Progenitor cell of endocrine pancreas (in vitro differentiated cells): ENCODE data around the gene KCNG4. TPM values are rescaled to one million over a fixed set of nuclear protein-coding genes. Genes with fewer than 3 reads are reported as not detected.

Experiments used
- DNase-seq: peaks from one replicate; pipeline ENCODE4 v3.0.0; 2021; ENCODE audit warnings: low spot score; ENCODE audit not compliant: unreplicated experiment
- H3K27ac Mint-ChIP-seq: 2 replicates; pipeline ENCODE4 v1.8.0; 2021; ENCODE audit warnings: mild to moderate bottlenecking, moderate library complexity, mixed read lengths
- H3K27me3 Mint-ChIP-seq: 2 replicates; pipeline ENCODE4 v1.8.0; 2021; ENCODE audit warnings: mixed read lengths
- H3K36me3 Mint-ChIP-seq: 2 replicates; pipeline ENCODE4 v1.8.0; 2022; ENCODE audit warnings: mixed read lengths; ENCODE audit not compliant: insufficient read depth
- H3K4me1 Mint-ChIP-seq: 2 replicates; pipeline ENCODE4 v1.8.0; 2021; ENCODE audit warnings: low read depth, mixed read lengths
- H3K4me3 Mint-ChIP-seq: 2 replicates; pipeline ENCODE4 v1.8.0; 2021; ENCODE audit warnings: low read depth, mild to moderate bottlenecking, moderate library complexity, mixed read lengths
- H3K9me3 Mint-ChIP-seq: 2 replicates; pipeline ENCODE4 v1.8.0; 2021; ENCODE audit warnings: low read depth, mixed read lengths
- total RNA-seq: library from RNA; stranded (reverse); gene quantifications from 2 replicates; pipeline ENCODE4 v1.2.1, GENCODE V29; 2021
- TF ChIP-seq, protein P1 (sequence below): fragments of 200-600 bp; sonication (generic); IDR thresholded peaks from one replicate; pipeline ENCODE4 v1.5.0; 2021; ENCODE audit warnings: antibody characterized with exemption, mild to moderate bottlenecking; ENCODE audit not compliant: unreplicated experiment

Gene KCNG4
- total RNA-seq, 1 donor from 2014 or later: not detected

DNA sequence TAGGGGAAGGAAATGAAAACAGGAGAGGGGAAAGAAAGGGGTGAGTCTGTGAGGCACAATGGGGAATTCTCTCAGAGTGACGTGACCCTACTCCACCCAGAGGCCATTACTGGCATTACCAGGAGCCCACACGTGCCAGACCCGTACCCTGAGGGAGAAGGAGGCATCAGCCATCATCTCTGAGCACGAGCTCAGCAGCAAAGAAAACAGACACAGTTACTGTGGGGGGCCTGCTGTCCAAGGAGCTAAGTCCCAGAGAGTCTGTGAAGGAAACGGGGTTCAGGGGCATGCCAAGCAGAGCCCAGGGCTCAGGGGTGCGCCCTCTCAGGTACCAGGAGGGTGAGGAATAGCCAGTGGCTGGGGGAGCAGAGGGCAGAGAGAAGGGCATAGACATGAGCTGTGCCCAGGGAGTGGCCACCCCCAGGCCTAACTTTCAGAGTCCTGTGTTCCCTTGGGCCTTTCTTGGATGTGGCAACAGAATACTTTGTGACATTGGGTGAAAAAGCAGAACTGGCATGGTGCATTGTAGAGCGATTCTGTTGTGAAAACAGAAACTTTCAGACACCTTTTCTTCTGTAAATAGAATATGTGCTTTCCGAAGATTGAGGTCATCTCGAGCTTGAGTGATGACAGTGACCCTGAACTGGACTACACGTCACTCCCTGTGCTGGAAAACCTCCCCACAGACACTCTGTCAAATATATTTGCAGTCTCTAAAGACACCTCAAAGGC lies 64.3 kb downstream of the KCNG4 start:
- DNase-seq: peak; percentile 47
- H3K27me3 Mint-ChIP-seq: no peaks in the 10 kb centered on the region
- H3K4me3 Mint-ChIP-seq: no peak overlapping the region
- no peaks in the 10 kb centered on the region for H3K9me3 Mint-ChIP-seq
- H3K27ac Mint-ChIP-seq: peak overlapping the region; percentile 9
- TF ChIP-seq, protein P1, sequence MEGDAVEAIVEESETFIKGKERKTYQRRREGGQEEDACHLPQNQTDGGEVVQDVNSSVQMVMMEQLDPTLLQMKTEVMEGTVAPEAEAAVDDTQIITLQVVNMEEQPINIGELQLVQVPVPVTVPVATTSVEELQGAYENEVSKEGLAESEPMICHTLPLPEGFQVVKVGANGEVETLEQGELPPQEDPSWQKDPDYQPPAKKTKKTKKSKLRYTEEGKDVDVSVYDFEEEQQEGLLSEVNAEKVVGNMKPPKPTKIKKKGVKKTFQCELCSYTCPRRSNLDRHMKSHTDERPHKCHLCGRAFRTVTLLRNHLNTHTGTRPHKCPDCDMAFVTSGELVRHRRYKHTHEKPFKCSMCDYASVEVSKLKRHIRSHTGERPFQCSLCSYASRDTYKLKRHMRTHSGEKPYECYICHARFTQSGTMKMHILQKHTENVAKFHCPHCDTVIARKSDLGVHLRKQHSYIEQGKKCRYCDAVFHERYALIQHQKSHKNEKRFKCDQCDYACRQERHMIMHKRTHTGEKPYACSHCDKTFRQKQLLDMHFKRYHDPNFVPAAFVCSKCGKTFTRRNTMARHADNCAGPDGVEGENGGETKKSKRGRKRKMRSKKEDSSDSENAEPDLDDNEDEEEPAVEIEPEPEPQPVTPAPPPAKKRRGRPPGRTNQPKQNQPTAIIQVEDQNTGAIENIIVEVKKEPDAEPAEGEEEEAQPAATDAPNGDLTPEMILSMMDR: peak; percentile 76
- peaks cover 1% of the 10 kb centered on the region for H3K36me3 Mint-ChIP-seq
- peaks cover 4% of the 10 kb centered on the region for H3K4me1 Mint-ChIP-seq

DNA sequence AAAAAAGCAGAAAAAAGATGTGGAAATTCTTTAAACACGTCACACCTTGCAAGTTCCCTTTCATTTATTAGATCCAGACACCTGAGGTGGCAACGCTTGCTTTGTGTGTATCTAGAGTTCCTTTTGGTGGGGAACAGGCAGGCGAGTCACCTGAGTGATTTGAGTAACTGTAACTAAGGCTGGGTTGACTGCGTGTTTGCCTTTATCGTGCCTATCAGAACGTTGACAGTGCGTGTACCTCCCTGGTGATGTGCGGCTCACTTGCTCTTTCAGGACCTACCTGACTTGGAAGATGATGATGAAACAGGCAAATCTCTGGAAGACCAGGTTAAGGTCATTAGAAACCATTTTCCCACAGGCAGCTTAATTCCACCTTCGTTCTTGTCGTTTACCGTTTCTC lies 65.4 kb downstream of the KCNG4 start:
- no peaks in the 10 kb centered on the region for H3K9me3 Mint-ChIP-seq
- no peak for DNase-seq
- peaks cover 4% of the 10 kb centered on the region for H3K4me1 Mint-ChIP-seq
- TF ChIP-seq, protein P1: no peak
- peaks cover 7% of the 10 kb centered on the region for H3K27me3 Mint-ChIP-seq
- no peak overlapping the region for H3K4me3 Mint-ChIP-seq
- H3K27ac Mint-ChIP-seq: peak overlapping the region; percentile 67
- H3K36me3 Mint-ChIP-seq: peaks cover 1% of the 10 kb centered on the region

DNA sequence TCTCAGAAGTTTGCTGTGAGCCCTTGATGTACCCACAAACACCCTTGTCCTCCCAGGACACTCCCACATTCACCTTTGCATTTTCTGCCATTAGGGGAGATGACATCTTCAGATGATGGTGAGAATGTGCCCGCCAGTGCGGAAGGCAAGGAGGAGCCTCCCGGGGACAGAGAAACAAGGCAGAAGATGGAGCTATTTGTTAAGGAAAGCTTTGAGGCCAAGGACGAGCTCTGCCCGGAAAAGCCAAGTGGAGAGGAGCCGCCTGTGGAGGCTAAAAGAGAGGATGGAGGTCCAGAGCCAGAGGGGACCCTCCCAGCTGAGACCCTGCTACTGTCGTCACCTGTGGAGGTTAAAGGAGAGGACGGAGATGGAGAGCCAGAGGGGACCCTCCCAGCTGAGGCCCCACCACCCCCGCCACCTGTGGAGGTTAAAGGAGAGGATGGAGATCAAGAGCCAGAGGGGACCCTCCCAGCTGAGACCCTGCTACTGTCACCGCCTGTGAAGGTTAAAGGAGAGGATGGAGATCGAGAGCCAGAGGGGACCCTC lies 70.0 kb downstream of the KCNG4 start:
- H3K4me1 Mint-ChIP-seq: no peaks in the 10 kb centered on the region
- H3K4me3 Mint-ChIP-seq: no peak overlapping the region
- H3K27ac Mint-ChIP-seq: no peak overlapping the region
- H3K9me3 Mint-ChIP-seq: no peaks in the 10 kb centered on the region
- TF ChIP-seq, protein P1: no peak
- H3K27me3 Mint-ChIP-seq: peaks cover 13% of the 10 kb centered on the region
- no peak for DNase-seq
- no peaks in the 10 kb centered on the region for H3K36me3 Mint-ChIP-seq

Other genes with a start within 250 kb of the KCNG4 start
- gene SLC38A8, start 197.2 kb downstream of the KCNG4 start, total RNA-seq: 0.24 and 0.80 TPM in 2 replicates
- gene MBTPS1, start 123.1 kb downstream of the KCNG4 start, total RNA-seq: 94.7 and 98.9 TPM in 2 replicates
- gene HSDL1, start 94.8 kb downstream of the KCNG4 start, total RNA-seq: 43.8 and 47.7 TPM in 2 replicates
- gene DNAAF1, start 94.7 kb downstream of the KCNG4 start, total RNA-seq: 1.4 and 1.8 TPM in 2 replicates
- 87.1 and 94.7 TPM in 2 replicates for gene TAF1C, start 53.0 kb downstream of the KCNG4 start, total RNA-seq
- not detected in 2 replicates for gene ADAD2, start 48.9 kb downstream of the KCNG4 start, total RNA-seq
- gene WFDC1, start 54.9 kb upstream of the KCNG4 start, total RNA-seq: 0.09 and 0.24 TPM in 2 replicates
- 6.8 and 10.8 TPM in 2 replicates for gene ATP2C2, start 128.5 kb upstream of the KCNG4 start, total RNA-seq